ENCODE results near the gene EXOC3. TPM values are rescaled to one million over a fixed set of nuclear protein-coding genes. Genes with fewer than 3 reads are reported as not detected.

EXOC3 gene
- total RNA-seq, 1 donor from 2014 or later: 46.2 TPM

DNA sequence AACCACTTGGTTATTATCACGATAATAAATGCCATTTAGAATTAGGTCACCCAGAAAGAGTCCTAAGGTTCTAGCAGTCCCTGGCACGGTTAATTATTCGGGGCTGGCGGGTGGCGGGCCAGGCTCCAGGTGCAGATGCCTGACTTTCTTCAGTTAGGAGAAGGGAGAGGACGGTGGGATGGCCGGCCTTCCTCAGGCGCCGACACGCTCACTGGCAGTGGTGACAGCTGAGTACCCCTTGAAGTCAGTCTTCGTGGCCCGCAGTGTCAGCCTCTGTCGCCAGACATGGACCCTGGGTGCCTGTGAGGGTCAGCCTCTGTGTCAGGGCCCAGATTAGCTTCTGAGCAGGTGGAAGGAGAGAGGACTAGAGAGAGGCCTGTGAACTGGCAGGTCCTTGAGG lies 21.1 kb upstream of the EXOC3 start:
- no peaks in the 10 kb centered on the region for H3K4me1 ChIP-seq
- TF ChIP-seq, protein P1, sequence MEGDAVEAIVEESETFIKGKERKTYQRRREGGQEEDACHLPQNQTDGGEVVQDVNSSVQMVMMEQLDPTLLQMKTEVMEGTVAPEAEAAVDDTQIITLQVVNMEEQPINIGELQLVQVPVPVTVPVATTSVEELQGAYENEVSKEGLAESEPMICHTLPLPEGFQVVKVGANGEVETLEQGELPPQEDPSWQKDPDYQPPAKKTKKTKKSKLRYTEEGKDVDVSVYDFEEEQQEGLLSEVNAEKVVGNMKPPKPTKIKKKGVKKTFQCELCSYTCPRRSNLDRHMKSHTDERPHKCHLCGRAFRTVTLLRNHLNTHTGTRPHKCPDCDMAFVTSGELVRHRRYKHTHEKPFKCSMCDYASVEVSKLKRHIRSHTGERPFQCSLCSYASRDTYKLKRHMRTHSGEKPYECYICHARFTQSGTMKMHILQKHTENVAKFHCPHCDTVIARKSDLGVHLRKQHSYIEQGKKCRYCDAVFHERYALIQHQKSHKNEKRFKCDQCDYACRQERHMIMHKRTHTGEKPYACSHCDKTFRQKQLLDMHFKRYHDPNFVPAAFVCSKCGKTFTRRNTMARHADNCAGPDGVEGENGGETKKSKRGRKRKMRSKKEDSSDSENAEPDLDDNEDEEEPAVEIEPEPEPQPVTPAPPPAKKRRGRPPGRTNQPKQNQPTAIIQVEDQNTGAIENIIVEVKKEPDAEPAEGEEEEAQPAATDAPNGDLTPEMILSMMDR (IDR thresholded peaks at IDR 0.05; ENCODE audit: borderline replicate concordance): no peak
- no peaks in the 10 kb centered on the region for H3K36me3 ChIP-seq
- no peaks in the 10 kb centered on the region for H3K9me3 ChIP-seq (replicated peaks)
- DNase-seq: no peak
- intact Hi-C loops (cut with micrococcal nuclease): no loop called here
- no peak overlapping the region for H3K27ac ChIP-seq (replicated peaks)
- peaks cover 4% of the 10 kb centered on the region for H3K27me3 ChIP-seq (ENCODE audit: low read depth)
- no peak overlapping the region for H3K4me3 ChIP-seq

DNA sequence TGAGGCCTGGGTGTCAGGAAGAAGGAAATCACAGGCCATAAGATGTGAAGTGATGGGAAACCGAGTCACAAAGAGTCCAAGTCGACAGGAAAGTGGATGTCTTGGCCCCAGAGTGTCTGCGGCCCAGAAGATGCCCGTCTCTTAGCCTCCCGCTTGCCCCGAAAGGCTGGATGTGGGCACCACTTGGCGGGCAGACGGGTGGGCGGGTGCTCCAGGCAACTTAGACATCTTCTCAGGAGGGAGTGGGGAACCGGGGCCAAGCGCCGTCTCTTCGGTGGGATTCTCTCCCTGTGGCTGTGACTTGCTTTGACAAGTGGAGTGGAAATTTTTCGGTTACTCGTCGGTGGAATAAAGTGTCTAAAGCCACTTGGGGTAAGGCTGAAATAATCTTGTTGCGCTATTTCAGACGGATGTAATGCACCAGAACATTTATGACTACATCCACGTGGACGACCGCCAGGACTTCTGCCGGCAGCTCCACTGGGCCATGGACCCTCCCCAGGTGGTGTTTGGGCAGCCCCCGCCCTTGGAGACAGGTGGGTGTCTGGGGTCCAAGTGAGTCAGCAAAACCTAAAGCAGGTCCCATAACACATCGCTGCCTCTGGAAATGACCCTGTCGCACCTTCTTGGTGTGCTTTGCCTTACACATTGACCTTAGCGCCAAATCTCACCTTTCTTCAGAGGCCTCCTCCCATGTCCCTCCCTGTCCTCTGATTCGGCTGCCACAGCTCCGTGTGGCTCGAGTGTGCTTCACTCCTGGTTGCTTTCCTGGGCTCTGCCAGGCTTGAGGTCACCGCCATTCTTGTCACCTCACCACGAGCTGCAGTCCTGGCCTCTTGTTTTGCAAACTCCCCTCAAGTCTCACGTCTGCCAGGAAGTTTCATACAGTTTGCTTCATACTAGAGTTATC lies 20.4 kb upstream of the EXOC3 start:
- TF ChIP-seq, protein P1 (IDR thresholded peaks at IDR 0.05; ENCODE audit: borderline replicate concordance): no peak
- H3K36me3 ChIP-seq: no peaks in the 10 kb centered on the region
- no peaks in the 10 kb centered on the region for H3K9me3 ChIP-seq (replicated peaks)
- no peak for DNase-seq
- no peak overlapping the region for H3K27ac ChIP-seq (replicated peaks)
- no peak overlapping the region for H3K4me3 ChIP-seq
- intact Hi-C loops (cut with micrococcal nuclease): no loop called here
- no peaks in the 10 kb centered on the region for H3K4me1 ChIP-seq
- peaks cover 4% of the 10 kb centered on the region for H3K27me3 ChIP-seq (ENCODE audit: low read depth)

- H3K9me3 ChIP-seq (replicated peaks): no peaks in the 10 kb centered on the region
- intact Hi-C loops (cut with micrococcal nuclease): no loop called here
- H3K4me3 ChIP-seq: no peak overlapping the region
- no peak for DNase-seq
- peaks cover 4% of the 10 kb centered on the region for H3K27me3 ChIP-seq (ENCODE audit: low read depth)
- H3K4me1 ChIP-seq: no peaks in the 10 kb centered on the region
- no peaks in the 10 kb centered on the region for H3K36me3 ChIP-seq
- TF ChIP-seq, protein P1 (IDR thresholded peaks at IDR 0.05; ENCODE audit: borderline replicate concordance): no peak
- H3K27ac ChIP-seq (replicated peaks): no peak overlapping the region
These were observed 19.8 kb upstream of the EXOC3 start for GRCh38 chr5:423233-423565.

DNA sequence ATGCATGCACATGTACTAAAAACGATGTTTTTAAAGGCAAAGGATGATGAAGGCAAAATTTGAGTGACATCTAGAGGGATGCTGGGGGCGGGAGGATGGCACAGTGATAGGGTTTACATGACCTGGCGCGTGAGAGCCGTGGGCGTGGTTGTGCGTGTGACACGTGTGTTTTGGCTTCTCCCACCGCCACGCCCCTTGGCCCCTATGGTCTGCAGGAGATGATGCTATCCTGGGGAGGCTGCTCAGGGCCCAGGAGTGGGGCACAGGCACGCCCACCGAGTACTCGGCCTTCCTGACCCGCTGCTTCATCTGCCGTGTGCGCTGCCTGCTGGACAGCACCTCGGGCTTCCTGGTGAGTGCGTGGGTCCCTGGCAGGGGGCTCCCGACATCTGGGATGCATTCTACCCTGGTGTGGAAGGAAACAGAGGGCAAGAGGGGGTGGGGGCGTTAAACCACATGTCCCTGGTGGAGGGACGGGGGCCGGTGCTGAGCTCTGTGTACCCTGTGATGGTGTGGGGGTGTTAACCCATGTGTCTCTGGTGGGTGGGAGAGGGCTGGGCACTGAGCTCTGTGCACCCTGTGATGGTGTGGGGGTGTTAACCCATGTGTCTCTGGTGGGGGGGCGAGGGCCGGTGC lies 19.2 kb upstream of the EXOC3 start:
- Histone ChIP-seq H3K36me3 (no peaks in the 10 kb centered on the region), H3K4me3 (no peak overlapping the region), H3K27ac (replicated peaks) (no peak overlapping the region), H3K27me3 (ENCODE audit: low read depth) (peaks cover 6% of the 10 kb centered on the region), H3K4me1 (no peaks in the 10 kb centered on the region), H3K9me3 (replicated peaks) (no peaks in the 10 kb centered on the region)
- intact Hi-C loops (cut with micrococcal nuclease): no loop called here
- TF ChIP-seq, protein P1 (IDR thresholded peaks at IDR 0.05; ENCODE audit: borderline replicate concordance): no peak
- no peak for DNase-seq

- TF ChIP-seq, protein P1 (IDR thresholded peaks at IDR 0.05; ENCODE audit: borderline replicate concordance): no peak
- no peaks in the 10 kb centered on the region for H3K9me3 ChIP-seq (replicated peaks)
- peaks cover 8% of the 10 kb centered on the region for H3K27me3 ChIP-seq (ENCODE audit: low read depth)
- no peak for DNase-seq
- intact Hi-C loops (cut with micrococcal nuclease): no loop called here
- no peaks in the 10 kb centered on the region for H3K4me1 ChIP-seq
- H3K4me3 ChIP-seq: no peak overlapping the region
- H3K36me3 ChIP-seq: no peaks in the 10 kb centered on the region
- H3K27ac ChIP-seq (replicated peaks): no peak overlapping the region
These were observed 18.5 kb upstream of the EXOC3 start for GRCh38 chr5:424301-425110.
